H1 (cell line): ENCODE data around the gene PDE1A.

Experiments
- CTCF ChIP-seq, 3 experiments: IDR thresholded peaks; 1 replicate in 2 of 3; 2 replicates in 1 of 3; pipeline versions ENCODE4 v1.5.1 to v1.6.1; 2011; ENCODE audit warnings: low read length in 3 of 3, mild to moderate bottlenecking in 3 of 3, inconsistent platforms in 2 of 3, low read depth in 1 of 3, moderate library complexity in 1 of 3; ENCODE audit not compliant: insufficient read depth in 1 of 3; ENCODE audit errors: control extremely low read depth in 1 of 3
- RFX5 ChIP-seq: IDR thresholded peaks from 2 replicates; pipeline ENCODE4 v1.6.1; 2011; ENCODE audit warnings: low read depth, low read length, improper control_type of control experiment, borderline replicate concordance
- SP1 ChIP-seq: IDR thresholded peaks from 2 replicates; pipeline ENCODE4 v1.6.1; 2011; ENCODE audit warnings: low read depth, low read length

- TF ChIP-seq CTCF (IDR thresholded peaks at IDR 0.05; ENCODE audit: control extremely low read depth in 1 of 3, insufficient read depth in 1 of 3, low read depth in 1 of 3, low read length in 3 of 3) (no peak), RFX5 (no peak), SP1 (no peak)
These were observed 48.1 kb downstream of the PDE1A start for GRCh38 chr2:182378759-182379158.
